HG03175 (cell line): ENCODE measurements around the gene DNAJC11.
"Not testable (repeated sequence)": the region's sequence is repeated elsewhere in the genome, so short reads cannot be mapped to it uniquely, and the experiment has no call there.

Source experiments
- ATAC-seq: cut with Tn5 transposase; IDR thresholded peaks from one replicate; pipeline ENCODE4 v1.9.1; 2021; ENCODE audit warnings: mild to moderate bottlenecking, moderate library complexity; ENCODE audit not compliant: unreplicated experiment

The DNAJC11 gene

GRCh38 chr1:6699915-6700314 lies 1.7 kb downstream of the DNAJC11 start:
- ATAC-seq: not testable (repeated sequence)

- ATAC-seq: no peak
These were observed 5.7 kb downstream of the DNAJC11 start for GRCh38 chr1:6695868-6696267.

DNA sequence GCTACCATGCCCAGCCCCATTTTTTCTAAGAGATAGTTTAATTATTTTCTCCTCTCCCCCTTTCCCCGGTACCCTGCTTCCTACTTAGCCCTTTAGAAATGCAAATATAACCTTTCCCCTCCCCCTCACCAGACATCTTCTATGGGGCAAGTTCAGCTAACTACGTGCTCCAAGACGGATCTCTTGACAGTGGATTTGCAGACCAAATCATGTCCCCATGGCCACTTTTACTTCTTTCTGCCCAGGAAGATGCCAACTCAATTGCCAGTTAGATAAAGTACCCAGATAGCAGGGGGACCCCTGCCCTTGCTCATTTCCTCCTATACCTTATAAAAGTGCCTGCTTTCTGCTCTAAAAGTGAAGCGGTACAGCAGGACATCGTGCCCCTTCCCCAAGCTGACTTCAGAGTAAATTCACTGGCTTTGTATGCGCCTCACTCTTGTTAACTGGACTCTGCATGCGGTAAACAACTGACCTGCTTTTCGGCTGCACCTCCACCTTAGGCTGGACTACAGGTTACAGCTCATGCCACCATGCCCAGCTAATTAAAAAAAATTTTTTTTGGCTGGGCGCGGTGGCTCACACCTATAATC lies 7.4 kb downstream of the DNAJC11 start:
- ATAC-seq: no peak

- no peak for ATAC-seq
These were observed 8.7 kb downstream of the DNAJC11 start for GRCh38 chr1:6692956-6693355.

- ATAC-seq: no peak
These were observed 10.1 kb downstream of the DNAJC11 start for GRCh38 chr1:6691507-6691906.

DNA sequence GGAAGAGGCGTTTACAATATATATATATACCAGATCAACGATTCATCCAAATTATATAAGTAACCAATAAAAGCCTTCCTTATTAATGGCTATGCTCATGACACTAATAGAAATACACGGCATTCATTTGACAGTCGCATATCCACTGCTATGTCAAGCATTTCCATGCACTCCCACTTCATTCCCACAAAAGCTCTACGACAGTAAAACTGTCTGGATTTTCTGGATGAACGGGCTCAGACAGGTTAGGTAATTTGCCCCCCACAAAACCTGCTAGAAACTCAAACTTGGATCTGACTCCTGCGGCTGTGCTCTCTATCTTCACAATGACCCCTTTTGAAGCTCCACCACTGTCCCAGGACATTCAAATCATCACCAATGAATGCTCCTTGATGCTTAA lies 11.4 kb downstream of the DNAJC11 start:
- no peak for ATAC-seq

- ATAC-seq: no peak
These were observed 12.9 kb downstream of the DNAJC11 start for GRCh38 chr1:6688757-6689156.

GRCh38 chr1:6688001-6688400 lies 13.6 kb downstream of the DNAJC11 start:
- no peak for ATAC-seq

GRCh38 chr1:6686294-6686693 lies 15.3 kb downstream of the DNAJC11 start:
- ATAC-seq: no peak

DNA sequence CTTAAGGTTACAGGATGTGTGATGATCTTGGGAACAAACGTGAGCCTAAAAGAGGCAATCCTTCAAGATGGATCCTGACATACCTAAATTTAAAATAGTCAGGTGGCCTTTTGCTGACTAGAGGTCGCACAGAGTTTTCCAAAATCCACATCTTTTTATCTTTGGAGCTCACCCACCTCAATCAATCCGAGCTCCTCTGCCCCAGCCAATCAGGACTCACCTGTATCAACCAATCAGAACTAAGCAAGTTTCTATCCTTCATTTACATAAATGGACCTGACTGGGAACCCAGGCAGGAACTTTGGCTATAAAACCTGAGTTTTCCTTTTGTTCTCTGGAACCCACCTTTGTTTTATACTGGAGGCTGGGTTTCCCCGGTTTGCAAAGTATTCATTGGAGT lies 16.2 kb downstream of the DNAJC11 start:
- ATAC-seq: no peak

DNA sequence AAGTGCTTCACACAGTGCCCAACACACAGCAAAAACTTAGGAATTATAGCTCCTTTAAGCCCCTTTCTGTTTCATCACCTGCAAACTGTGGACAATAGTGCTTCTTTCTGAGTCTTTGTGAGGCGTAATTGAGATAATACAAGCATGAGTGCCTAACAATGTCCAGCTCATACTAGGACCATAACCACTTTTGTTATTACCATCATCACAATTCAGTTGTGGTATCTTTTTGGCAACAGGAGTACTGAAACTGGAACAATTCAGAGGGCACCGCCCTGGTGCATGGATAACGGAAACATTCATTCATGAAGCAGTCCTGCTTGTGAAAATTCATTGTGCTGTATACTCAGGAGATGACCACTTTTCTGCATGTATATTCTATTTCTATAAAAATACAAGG lies 18.2 kb downstream of the DNAJC11 start:
- no peak for ATAC-seq

- no peak for ATAC-seq
These were observed 25.7 kb downstream of the DNAJC11 start for GRCh38 chr1:6675941-6676340.

DNA sequence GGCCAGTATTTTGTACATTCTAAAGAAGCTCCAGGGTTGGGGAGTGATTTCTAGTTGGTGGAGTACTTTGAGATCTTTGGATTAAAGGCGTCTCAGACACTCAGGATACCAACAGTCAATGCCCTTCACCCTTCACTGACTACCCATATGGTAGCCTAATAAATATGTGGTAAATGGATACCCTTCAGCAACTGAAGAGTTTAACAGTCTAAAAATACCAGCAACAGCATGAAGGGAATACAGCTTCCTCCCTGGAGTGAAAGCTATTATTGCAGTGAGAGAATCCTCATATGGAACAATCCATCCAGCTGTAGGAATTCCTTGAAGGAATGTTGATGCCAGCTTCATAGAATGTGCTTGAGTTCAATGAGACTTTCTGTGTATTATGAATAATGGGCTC lies 26.8 kb downstream of the DNAJC11 start:
- ATAC-seq: no peak

GRCh38 chr1:6673816-6674398 lies 27.7 kb downstream of the DNAJC11 start:
- no peak for ATAC-seq

GRCh38 chr1:6672558-6672957 lies 29.1 kb downstream of the DNAJC11 start:
- no peak for ATAC-seq

GRCh38 chr1:6668503-6668902 lies 33.1 kb downstream of the DNAJC11 start:
- no peak for ATAC-seq

GRCh38 chr1:6667139-6667538 lies 34.5 kb downstream of the DNAJC11 start:
- no peak for ATAC-seq

GRCh38 chr1:6666696-6667095 lies 34.9 kb downstream of the DNAJC11 start:
- ATAC-seq: no peak

GRCh38 chr1:6662468-6662867 lies 39.1 kb downstream of the DNAJC11 start:
- not testable (repeated sequence) for ATAC-seq

DNA sequence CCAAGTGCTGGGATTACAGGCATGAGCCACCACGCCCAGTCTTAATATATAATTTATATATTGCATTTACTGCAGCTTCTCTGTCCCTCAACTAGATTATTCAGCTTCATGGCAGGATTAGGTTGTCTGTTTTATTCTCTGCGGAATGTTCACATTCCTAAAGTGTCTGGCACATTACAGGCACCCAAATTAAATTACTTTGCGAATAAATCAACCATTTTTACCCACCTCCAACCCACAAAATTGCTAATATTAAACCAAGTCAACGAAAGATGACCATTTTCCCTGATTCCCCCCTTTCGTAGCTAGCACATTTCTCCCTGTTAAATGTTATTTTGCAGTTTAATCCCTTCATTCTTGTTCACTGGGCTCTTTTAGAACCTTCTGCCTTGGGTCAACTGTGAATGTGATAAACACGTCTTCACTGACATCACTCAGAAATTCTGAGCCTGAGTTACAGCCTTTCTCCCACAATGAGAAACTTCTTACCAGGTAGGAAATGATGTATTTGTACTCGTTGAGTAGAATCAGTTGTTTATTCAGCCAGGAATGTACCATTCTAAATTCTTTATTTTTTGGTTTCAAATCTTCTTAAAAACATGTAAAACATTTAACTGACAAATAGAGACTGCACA lies 41.1 kb downstream of the DNAJC11 start:
- ATAC-seq: no peak

- no peak for ATAC-seq
These were observed 43.1 kb downstream of the DNAJC11 start for GRCh38 chr1:6658359-6659060.

DNA sequence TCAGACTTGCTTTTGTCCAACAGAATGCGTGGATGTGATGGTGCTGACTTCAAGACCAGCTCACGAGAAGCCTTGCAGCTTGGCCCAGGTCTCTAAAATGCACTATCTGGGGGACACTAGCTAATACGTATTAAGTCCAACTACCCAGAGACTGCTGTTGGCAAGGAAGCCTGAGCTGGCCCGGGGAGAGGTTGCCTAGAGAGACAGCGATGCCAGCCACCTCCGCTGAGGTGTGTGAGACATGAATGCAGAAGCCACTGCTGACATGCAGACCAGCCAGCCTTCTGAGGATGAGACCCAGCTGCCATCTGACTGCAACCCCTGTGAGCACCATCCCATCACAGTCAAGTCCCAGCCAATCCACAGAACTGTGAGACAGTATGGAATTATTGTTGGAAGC lies 44.5 kb downstream of the DNAJC11 start:
- no peak for ATAC-seq
